Sigmoid colon (tissue), 4 donors: ENCODE data around the gene MTA1.

Experiments
- CTCF ChIP-seq, 4 experiments: fragments of 450-650 bp in 3 of 4; fragments of 200-600 bp in 1 of 4; IDR thresholded peaks; one replicate each; pipeline ENCODE4 v1.5.1; 2016 to 2019; ENCODE audit warnings: antibody characterized with exemption in 4 of 4, mild to moderate bottlenecking in 3 of 4, moderate library complexity in 2 of 4
- POLR2A ChIP-seq, 2 donors: fragments of 450-650 bp; IDR thresholded peaks; one replicate each; pipeline ENCODE4 v1.6.1; 2016; ENCODE audit warnings: antibody characterized with exemption in 2 of 2, mild to moderate bottlenecking in 2 of 2, moderate library complexity in 2 of 2
- POLR2AphosphoS5 ChIP-seq, 4 donors: sonication (generic); formaldehyde crosslinking; IDR thresholded peaks; one replicate each; pipeline ENCODE4 v1.6.1; 2017; ENCODE audit warnings: antibody characterized with exemption in 4 of 4

GRCh38 chr14:105517096-105517495, 97.5 kb downstream of the MTA1 start:
- TF ChIP-seq CTCF (IDR thresholded peaks at IDR 0.05) (no peak), POLR2A (IDR thresholded peaks at IDR 0.05) (no peak), POLR2AphosphoS5 (IDR thresholded peaks at IDR 0.05) (no peak)
